SH-SY5Y (cell line): Measurements from ENCODE around the gene MATCAP1.

Experiments used
- GATA2 ChIP-seq: IDR thresholded peaks from 2 replicates; pipeline ENCODE4 v1.6.1; 2011; ENCODE audit warnings: mild to moderate bottlenecking, low read depth, low read length
- GATA3 ChIP-seq: IDR thresholded peaks from 2 replicates; pipeline ENCODE4 v1.6.1; 2011; ENCODE audit warnings: low read depth, mild to moderate bottlenecking, low read length, moderate library complexity

MATCAP1 gene

DNA sequence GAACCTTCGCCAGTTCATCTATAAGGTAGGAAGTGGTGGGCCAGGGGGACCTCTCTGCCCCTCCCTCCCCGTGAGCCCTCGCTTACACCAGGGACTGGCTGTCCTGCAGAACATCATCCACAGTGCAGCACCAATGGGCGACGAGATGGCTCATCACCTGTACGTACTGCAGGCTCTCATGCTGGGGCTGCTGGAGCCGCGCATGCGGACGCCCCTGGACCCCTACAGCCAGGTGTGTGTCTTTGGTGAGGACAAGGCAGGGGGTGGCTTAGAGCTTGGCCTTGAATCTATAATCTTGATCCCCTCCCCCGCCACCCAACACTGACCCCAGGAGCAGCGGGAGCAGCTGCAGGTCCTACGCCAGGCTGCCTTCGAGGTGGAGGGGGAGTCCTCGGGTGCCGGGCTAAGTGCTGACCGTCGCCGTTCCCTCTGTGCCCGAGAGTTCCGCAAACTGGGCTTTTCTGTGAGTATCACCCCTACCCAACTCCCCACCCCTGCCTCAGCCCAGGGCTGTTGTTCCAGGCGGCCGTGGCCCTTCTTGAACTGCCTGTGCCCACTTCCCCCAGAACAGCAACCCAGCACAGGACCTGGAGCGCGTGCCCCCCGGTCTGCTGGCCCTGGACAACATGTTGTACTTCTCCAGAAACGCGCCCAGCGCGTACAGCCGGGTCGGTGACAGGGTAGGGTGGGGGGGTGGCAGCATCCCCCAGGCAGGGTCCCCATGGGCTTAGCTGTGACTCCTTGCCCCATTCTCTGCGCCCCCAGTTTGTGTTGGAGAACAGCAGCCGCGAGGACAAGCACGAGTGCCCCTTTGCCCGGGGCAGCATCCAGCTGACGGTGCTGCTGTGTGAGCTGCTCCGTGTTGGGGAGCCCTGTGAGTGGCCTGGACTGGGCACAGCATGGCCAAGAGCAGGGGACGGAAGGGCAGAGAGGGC is 17.9 kb upstream of the MATCAP1 start:
- TF ChIP-seq GATA3 (no peak), GATA2 (no peak)

DNA sequence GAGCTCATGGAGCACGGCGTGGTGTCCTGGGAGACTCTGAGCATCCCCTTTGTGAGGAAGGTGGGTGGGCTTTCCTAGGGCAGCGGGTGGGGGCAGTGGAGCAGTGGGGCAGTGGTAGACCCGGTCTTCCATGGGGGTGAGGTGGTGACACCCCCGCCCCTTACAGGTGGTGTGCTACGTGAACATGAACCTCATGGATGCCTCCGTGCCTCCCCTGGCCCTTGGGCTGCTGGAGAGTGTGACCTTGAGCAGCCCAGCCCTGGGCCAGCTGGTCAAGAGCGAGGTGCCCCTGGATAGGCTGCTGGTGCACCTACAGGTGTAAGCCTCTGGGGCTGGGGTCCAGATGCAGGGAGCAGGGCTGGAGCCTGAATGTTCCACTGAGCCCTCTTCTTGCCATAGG is 16.7 kb upstream of the MATCAP1 start:
- TF ChIP-seq GATA2, result no peak

DNA sequence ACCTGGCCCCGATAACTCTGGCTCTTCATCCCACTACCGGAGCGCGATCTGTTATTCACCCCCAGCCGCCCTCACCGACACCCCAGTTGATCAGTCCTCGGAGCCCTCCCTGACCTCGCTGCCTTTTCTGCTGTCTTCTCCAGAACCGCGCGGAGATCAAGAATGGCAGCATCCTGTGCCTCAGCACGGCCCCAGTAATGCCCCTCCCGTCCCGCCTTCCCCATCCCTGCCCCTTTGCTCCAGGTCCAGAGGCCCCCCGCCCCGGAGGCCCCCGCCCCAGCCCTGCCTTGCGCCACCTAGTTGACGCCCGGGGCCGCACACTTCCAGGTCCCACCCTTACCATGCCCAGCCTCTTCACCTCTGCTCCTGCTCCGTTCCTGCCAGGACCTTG is 16.0 kb upstream of the MATCAP1 start:
- no peak for TF ChIP-seq GATA3
- TF ChIP-seq GATA2, result no peak

DNA sequence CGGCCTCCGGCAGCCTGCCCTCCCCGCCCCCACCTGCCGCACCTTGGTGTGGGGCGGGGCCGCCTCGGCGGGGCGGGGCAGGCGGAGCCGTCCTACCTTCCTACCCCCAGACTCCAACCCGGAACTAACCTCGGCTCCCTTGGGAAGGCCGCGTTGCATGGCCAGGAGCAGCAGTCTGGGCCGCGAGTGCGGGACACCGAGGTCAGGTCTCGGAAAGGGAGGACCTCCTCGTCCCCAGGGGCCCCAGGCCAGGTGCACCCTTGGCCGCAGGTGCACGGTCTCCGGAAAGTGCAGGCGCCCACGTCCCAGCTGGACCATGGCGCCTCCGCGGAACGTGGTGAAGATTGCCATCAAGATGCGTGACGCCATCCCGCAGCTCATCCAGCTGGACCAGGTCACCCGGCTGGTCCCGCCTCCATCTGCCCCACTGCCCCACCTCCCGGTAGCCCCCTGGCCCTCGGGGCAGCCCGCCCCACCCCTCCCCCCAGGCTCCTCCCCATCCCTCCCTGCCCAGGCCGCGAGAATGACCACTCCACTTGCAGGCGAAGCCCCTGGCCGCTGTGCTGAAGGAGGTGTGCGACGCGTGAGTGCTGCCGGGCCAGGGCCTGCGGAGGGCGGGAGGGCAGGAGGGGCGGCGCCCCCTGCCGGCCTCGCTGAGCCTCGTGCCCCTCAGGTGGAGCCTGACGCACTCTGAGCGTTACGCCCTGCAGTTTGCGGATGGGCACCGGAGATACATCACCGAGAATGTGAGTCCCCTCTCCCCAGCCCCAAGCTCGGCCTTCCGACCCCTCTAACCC is 15.4 kb upstream of the MATCAP1 start, which contains the start of gene ELMO3:
TSS of gene ELMO3 (plus strand) at position 121 of the 797 bp plus-strand sequence. CDS start at position 317, 196 bp downstream.
- no peak for TF ChIP-seq GATA2
- no peak for TF ChIP-seq GATA3

DNA sequence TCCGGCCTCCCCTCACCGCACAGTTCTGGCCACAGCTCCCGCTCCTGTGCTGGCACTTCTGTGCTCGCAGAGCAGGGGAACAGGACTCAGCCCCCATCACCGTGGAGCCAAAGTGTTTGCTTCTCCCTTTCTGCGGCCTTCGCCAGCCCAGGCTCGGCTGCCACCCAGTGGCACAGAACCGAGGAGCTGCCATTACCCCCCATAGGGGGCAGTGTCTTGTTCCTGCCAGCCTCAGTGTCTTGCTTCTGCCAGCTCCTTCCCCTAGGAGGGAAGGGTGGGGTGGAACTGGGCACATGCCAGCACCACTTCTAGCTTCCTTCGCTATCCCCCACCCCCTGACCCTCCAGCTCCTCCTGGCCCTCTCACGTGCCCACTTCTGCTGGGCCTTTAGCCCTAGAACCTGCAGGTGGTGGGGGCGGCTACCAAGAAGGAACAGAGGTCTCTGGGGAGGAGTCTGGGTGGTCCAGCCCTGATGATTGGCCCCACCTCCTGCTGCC is 14.5 kb upstream of the MATCAP1 start:
- TF ChIP-seq GATA2 (no peak), GATA3 (no peak)

DNA sequence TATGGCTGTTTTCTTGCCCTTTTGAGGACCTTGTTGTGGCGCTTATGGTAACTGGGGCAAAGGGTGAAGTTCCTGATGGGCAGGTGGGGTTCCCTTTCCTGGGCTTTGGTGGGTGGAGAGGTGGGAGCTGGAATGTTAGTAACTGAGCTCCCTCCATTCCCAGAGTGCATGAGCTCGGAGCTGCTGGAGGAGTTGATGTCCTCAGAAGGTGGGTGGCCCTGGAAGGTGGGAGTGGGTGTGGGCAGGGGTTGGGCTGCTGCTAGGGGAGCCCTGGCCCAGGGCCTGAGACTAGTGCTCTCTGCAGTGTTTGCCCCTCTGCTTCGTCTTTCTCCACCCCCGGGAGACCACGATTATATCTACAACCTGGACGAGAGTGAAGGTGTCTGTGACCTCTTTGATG is 13.9 kb upstream of the MATCAP1 start:
- no peak for TF ChIP-seq GATA3
- no peak for TF ChIP-seq GATA2

DNA sequence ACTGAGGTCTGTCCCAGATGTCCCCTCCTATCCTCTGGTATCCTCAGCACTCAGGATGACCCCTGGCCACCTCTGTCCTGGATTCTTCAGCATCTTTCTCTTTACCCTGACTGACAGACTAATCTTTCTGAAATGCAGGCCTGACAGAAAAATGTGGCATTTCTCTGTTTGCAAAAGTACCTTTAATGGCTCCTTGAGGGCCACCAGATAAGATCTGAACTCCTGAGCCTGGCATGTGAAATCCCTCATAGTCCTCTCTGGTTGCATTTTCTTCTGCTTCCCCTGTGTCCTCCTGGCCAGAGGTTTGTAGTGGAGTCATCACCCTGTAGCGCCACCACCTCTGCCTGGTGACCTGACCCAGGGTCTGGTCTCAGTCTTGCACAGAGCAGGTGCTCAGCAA is 13.1 kb upstream of the MATCAP1 start:
- TF ChIP-seq GATA2, result no peak
- no peak for TF ChIP-seq GATA3

DNA sequence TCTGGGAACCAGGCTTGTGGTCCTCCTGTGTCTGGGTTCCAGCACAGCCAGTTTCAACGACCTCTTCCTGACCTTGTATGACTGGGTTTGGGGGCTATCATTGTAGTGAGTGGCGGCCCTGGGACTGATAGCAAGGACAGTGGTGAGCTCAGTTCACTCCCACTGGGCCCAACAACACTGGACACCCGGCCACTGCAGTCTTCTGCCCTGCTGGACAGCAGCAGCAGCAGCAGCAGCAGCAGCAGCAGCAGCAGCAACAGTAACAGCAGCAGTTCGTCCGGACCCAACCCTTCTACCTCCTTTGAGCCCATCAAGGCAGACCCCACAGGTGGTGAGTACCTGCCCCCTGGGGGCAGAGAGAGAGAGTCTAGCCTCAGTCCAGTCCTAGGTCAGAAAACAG is 11.9 kb upstream of the MATCAP1 start:
- TF ChIP-seq GATA3, result no peak
- TF ChIP-seq GATA2, result no peak

DNA sequence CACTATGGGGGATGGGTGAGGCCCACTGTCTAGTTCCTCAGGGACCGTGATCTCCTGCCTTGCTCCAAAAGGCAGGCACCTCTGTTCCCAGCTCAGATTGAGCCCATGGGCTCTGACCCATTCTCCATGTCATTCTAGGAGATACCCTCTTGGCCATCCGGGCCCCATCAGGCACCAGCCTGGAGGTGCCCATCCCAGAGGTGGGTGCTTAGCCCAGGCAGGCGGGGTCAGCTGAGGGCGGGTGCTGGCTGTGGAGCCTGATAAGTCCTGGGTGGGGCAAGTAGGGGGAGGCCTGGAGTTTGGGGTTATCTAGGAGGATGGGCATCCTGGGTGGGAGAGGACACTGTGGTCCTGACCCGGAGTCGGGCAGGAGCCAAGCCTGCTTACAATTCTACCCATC is 10.5 kb upstream of the MATCAP1 start:
- no peak for TF ChIP-seq GATA3
- TF ChIP-seq GATA2, result no peak

DNA sequence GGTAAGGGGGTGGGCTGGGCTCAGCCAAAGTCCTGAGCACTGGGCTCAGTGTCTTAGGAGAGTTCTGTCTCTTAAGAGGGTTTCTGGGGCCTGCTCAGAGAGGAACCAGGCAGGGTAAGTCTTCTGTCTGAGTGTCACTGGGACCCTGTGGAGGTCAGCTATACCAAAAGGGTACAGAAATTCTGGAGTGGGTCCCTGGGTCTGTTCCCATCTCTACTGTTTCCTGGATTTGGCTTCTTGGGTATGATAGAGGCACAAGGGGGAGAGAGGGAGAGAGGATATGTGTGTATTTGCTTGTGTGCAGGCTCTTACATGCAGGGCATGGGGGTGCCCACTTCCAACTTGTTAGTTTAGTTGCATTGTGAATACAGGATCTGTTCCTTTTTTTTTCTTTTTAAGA is 9.8 kb upstream of the MATCAP1 start:
- TF ChIP-seq GATA3, result no peak
- TF ChIP-seq GATA2, result no peak

DNA sequence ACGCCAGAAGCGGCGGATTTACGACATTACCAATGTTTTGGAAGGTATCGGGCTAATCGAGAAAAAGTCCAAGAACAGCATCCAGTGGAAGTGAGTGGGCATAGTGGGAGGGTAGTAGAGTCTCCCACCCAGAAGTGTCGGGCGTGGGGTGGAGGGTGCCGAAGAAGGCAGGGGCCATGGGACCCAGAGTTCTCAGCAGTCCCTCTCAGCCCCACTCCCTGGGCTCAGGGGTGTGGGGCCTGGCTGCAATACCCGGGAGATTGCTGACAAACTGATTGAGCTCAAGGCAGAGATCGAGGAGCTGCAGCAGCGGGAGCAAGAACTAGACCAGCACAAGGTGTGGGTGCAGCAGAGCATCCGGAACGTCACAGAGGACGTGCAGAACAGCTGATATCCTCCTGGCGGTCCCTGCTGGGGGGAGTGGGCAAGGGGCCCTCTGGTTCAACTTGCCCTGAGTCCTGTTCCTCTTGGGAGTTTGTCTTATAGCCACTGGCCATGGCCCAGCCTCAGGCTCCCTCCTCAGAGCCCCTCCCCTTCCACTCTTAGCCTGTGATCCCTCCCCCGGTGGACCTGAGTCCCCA is 9.1 kb upstream of the MATCAP1 start:
- TF ChIP-seq GATA3 (no peak), GATA2 (no peak)

DNA sequence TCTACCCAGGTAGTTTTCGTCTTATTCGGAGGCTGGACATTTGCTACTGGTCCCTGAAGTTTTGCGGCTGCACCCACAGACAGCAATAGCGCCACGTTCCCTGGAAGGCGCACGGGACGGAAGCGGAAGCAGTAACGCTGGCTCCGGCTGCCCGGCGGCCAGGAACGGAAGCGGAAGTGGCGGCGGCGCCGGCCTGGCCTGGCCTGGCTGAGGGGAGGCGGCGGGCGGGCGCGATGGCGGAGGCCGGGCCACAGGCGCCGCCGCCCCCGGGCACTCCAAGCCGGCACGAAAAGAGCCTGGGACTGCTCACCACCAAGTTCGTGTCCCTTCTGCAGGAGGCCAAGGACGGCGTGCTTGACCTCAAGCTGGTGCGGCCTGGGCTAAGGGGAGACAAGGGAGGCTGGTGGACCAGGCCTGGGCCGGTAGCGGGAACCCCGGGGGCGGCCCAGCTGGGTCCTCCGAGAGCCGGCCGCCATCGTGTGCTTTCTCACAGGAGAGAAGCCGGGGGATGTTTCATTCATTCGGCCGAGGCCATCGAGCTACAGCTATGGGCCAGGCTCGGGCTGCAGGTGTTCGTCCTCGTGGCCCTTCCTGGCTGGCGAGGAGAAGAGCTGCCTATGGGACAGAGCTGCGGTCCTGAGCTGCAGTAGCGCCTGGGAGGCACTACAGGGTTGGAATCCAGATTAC is 8.4 kb upstream of the MATCAP1 start, which contains the start of gene E2F4:
TSS of gene E2F4 (plus strand) at position 161 of the 687 bp plus-strand sequence. CDS start at position 234, 73 bp downstream.
- TF ChIP-seq GATA2, result no peak
- no peak for TF ChIP-seq GATA3

DNA sequence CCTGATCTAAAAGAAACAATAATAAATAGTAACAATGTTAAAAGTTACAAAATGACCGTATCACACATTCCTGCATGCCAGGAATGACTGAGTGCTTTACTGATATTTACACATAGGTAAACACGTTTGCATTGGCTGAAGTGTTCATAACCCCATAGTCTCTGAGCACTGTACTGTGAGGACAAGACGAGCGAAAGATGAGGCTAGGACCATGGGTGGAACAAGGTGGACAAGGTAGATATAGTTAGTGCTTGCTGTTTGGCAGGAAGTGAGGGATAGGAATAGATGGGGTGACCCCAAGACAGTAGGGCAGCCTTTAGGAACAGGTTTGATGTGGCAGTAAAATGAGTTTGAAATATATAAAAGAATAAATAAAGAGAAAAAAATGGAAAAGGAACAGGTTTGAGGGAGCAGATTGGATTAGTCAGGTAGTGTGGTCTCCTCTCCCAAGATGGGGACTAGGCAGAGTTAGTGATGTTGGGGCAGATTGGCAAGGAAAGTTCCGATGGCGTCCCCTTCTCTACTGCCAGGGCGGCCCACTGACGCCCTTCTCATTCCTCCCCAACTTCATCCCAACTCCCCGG is 7.7 kb upstream of the MATCAP1 start:
- TF ChIP-seq GATA2 (no peak), GATA3 (no peak)

DNA sequence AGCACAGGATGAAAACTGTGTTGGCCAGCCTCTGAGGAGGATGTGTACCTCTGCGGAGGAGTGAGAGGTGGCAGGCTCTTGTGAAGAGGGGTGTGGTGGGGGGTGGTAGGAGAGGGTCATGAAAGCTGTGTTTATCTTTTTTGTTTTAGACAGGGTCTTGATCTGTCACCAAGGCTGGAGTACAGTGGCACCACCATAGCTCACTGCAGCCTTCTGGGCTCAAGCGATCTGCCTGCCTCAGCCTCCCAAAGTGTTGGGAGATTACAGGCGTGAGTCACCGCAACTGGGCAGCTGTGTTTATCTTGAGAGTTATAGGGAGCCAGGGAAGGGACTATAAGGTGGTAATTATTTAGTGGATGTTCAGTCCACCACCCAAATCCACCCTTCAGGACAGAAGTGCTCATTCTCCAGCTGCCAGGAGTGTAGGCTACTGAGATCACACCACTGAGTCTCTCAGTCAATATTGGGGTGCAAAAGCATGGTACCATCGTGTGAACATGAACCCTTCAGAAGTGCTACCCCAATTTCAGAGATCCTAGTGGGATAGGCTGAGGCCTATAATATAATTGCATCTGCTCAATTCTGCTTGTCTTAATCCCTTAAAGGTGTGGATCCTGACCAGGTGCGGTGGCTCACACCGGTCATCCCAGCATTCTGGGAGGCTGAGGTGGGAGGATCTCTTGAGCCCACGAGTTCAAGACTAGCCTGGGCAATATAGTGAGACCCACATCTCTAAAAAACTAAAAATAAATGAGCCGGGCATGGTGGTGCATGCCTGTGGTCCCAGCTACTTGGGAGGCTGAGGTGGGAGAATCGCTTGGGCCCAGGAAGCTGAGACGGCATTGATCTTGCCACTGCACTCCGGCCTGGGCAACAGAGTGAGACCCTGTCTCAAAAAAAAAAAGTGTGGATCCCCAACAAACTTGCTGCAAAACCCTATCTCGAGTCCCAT is 7.0 kb upstream of the MATCAP1 start:
- no peak for TF ChIP-seq GATA3
- no peak for TF ChIP-seq GATA2
